BJ (cell line): ENCODE results near the gene SLC38A10. TPM values are rescaled to one million over a fixed set of nuclear protein-coding genes. Genes with fewer than 3 reads are reported as not detected.
A peak's percentile ranks its signal among the peaks of the same experiment; 100 is the strongest.
"Not testable (repeated sequence)": the region's sequence is repeated elsewhere in the genome, so short reads cannot be mapped to it uniquely, and the experiment has no call there.

ENCODE experiments used
- CTCF ChIA-PET: fragments of 350-600 bp; formaldehyde crosslinking; extraction: SDS; loops from one replicate; lab custom pipeline; 2021; ENCODE audit warnings: antibody characterized with exemption, inconsistent platforms; lab: Yijun Ruan, JAX
- POLR2A ChIA-PET: fragments of 300-600 bp; sonication (Branson Sonifier 250); formaldehyde crosslinking; extraction: SDS; loops from one replicate; lab custom pipeline; 2021; ENCODE audit warnings: antibody characterized with exemption; lab: Charles Lee
- DNase-seq: peaks from one replicate; pipeline ENCODE4 v3.0.0-alpha.2; 2011; ENCODE audit warnings: low read depth
- H3K27me3 ChIP-seq: 2 replicates; pipeline ENCODE4 v1.6.0; 2011; ENCODE audit warnings: low read length; ENCODE audit not compliant: control insufficient read depth, insufficient read depth
- H3K36me3 ChIP-seq: 2 replicates; pipeline ENCODE4 v1.5.1; 2011; ENCODE audit warnings: low read length; ENCODE audit not compliant: control insufficient read depth, insufficient read depth
- H3K4me3 ChIP-seq: 2 replicates; pipeline ENCODE4 v1.5.1; 2011; ENCODE audit warnings: low read depth, mild to moderate bottlenecking, control low read depth, low read length
- polyA plus RNA-seq: library from polyadenylated mRNA; depleted of rRNA; stranded (reverse); fragments of >200 nt; gene quantifications from 2 replicates; pipeline ENCODE4 v1.2.3, GENCODE V29; 2011
- TF ChIP-seq, protein P1 (sequence below): IDR thresholded peaks from 2 replicates; pipeline ENCODE4 v1.5.1; 2011; ENCODE audit warnings: low read depth, mild to moderate bottlenecking, control low read depth, inconsistent platforms, low read length, moderate library complexity; ENCODE audit not compliant: insufficient read depth

Gene SLC38A10
- polyA plus RNA-seq, 1 experiment = 55.4 TPM

DNA sequence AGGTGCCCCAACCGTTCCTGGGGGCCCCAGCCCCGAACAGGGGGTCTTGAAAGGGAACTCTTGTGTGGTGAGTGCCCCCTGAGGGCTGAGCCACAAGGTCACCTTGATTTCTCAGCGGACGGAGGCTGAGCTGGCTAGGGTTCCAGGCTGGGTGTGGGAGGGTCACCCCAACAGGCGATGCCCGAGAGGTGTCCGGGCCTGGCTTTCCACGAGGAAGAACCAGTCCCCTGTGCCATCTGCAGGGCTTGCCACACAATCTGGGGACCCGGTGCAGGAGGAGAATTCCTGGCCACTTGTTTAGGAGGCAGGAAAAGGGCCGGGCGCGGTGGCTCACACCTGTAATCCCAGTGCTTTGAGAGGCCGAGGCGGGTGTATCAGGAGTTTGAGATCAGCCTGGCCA, 16.8 kb upstream of the SLC38A10 start:
- H3K36me3 ChIP-seq = no peaks in the 10 kb centered on the region
- H3K27me3 ChIP-seq = no peaks in the 10 kb centered on the region
- ChIA-PET CTCF (interaction anchor here (0.9 to 4.9 kb wide), 2 partner anchors 12 to 18 kb away, joined by 3 to 26 read pairs; no protein-coding TSS in a partner anchor), POLR2A (no interaction called here)
- no peak overlapping the region for H3K4me3 ChIP-seq
- no peak for DNase-seq
- TF ChIP-seq, protein P1, sequence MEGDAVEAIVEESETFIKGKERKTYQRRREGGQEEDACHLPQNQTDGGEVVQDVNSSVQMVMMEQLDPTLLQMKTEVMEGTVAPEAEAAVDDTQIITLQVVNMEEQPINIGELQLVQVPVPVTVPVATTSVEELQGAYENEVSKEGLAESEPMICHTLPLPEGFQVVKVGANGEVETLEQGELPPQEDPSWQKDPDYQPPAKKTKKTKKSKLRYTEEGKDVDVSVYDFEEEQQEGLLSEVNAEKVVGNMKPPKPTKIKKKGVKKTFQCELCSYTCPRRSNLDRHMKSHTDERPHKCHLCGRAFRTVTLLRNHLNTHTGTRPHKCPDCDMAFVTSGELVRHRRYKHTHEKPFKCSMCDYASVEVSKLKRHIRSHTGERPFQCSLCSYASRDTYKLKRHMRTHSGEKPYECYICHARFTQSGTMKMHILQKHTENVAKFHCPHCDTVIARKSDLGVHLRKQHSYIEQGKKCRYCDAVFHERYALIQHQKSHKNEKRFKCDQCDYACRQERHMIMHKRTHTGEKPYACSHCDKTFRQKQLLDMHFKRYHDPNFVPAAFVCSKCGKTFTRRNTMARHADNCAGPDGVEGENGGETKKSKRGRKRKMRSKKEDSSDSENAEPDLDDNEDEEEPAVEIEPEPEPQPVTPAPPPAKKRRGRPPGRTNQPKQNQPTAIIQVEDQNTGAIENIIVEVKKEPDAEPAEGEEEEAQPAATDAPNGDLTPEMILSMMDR = no peak

DNA sequence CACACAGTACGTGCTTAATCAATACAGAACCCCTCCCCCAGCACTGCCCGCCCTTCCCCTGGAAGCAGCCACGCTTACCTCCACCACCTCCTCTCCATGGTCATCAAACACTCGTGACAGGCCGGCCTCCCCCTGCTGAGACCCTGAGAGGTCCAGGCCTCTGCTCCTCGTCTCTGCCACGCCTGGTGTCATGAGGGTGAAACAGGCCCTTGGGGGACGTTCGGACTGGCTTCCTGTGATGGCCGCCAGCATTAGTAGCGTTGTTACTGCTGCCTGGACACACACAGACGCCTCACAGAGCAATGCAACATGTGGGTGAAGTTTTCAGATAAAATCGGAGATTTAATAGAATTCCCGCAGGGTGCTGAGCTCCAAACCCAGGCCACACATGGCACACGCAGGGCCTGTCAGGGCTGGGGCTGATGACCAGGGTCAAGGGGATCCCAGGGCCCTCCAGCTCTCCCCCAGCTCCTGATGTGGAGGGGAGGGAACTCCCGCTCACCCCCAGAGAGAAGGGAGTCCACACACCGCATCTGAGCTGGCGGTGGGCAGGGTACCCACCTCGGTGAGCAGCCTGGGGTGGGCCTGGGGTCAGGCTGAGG, 15.9 kb upstream of the SLC38A10 start:
- ChIA-PET POLR2A (no interaction called here), CTCF (interaction anchor here (1.4 to 4.9 kb wide), 3 partner anchors 13 to 290 kb away, joined by 3 to 26 read pairs (median 15); partner anchors contain the start of gene SLC38A10)
- Histone ChIP-seq H3K36me3 (no peaks in the 10 kb centered on the region), H3K4me3 (no peak overlapping the region), H3K27me3 (no peaks in the 10 kb centered on the region)
- DNase-seq = no peak
- TF ChIP-seq, protein P1 = no peak

DNA sequence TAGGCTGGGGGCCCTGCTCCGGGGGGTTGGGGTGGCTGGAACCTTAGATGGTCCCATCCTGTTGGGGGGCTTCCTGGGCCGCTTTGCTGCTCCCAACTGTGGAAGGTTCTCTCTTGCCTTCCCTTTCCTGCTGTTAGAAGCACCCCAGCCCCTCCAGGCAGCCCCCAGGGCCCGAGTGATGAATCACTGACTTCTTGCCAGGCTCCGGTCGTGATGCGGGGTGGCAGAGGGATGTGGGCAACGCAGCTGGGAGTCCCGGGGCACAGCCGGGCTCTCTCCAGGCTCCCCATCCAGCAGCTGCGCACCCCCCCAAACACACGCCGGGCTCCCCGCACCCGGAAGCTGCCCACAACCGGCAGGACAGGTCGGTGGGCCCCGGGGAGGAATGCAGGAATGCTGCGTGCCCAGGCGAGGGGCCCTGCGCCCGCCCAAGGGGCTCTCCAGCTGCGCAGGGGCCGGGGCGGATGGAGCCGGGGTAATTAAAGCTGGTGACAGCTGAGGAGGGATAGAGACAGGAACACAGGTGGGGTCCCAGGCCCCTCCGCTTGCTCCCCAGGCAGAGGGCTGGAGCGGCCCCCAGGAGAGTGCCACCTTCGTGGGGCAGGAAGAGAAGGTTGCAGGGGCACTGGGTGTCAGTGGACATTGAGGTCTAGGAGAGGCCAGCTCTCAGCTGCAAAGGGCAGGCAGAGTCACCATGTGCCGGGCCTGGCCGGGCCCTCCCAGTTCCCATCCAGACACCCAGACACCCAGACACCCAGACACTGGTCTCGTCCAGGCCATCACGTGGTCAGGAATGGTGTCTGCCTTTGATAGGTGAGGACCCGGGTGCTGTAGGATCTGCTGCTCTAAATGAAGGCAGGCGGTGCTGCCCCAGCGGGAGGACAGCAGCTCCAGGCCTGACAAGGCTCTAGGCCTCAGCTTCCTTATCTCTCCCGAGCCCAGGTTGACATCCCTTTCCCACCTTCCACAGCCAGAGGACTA, 15.0 kb upstream of the SLC38A10 start:
- no peak overlapping the region for H3K4me3 ChIP-seq
- no peaks in the 10 kb centered on the region for H3K27me3 ChIP-seq
- H3K36me3 ChIP-seq = no peaks in the 10 kb centered on the region
- ChIA-PET CTCF (interaction anchor here (0.9 to 3.0 kb wide), 15 partner anchors 9 to 291 kb away, joined by 3 to 15 read pairs (median 4); partner anchors contain the start of genes BAHCC1 and SLC38A10), POLR2A (no interaction called here)
- DNase-seq = no peak
- TF ChIP-seq, protein P1 = no peak

DNA sequence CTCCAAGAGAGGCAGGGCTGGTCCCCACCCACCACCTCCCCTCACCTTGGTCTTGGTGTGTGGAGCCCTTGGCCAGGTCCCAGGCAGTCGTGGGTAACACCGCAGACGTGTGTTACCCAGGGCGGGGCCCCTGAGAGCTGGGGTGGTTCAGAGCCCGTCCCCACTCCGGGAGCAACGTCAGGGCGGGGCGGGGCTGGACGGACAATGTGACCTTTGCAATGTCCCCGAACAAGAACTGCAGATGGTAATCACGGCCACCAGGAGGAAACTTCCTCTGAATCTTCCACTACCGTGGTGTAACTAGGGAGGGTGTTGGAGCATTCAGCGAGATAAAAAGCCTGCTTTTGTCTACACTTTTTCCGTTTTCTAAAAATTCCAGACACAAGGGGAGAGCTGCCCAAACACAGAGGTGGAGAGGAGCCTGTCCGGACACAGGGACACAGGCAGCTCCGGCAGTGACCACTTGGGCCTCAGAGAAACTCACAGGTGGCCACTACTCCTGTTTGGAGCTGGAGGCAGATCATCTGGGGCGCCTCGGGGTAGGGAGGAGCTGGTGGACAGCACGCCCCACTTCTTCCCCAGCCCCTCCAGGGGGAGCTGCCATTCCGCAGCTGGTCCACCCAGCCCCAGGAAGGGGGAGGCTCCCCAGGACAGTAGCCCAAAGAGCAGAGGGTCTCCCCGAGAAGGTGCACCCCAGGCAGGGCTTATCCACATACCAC, 14.2 kb upstream of the SLC38A10 start:
- TF ChIP-seq, protein P1 = peak; percentile 44
- DNase-seq = no peak
- ChIA-PET CTCF (interaction anchor here (0.6 to 3.0 kb wide), 18 partner anchors 10 to 292 kb away, joined by 3 to 15 read pairs (median 4); partner anchors contain the start of genes BAHCC1 and SLC38A10), POLR2A (no interaction called here)
- Histone ChIP-seq H3K27me3 (no peaks in the 10 kb centered on the region), H3K4me3 (peak overlapping the region; percentile 13; the same call in 1 of the 2 replicates), H3K36me3 (no peaks in the 10 kb centered on the region)

DNA sequence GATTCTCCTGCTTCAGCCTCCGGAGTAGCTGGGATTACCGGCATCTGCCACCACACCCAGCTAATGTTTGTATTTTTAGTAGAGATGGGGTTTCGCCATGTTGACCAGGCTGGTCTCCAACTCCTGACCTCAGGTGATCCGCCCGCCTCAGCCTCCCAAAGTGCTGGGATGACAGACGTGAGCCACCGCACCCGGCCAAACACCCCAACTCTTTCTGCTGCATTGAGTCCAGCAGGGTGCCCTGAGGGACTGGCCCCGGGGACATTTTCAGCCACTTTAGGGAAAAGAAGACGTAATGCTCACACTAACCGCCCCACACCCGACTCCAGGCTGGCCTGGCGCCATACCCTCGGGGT, 13.7 kb upstream of the SLC38A10 start:
- DNase-seq, POLR2A ChIA-PET, H3K27me3 ChIP-seq, H3K36me3 ChIP-seq: not testable (repeated sequence)
- H3K4me3 ChIP-seq = peak overlapping the region; percentile 13; the same call in 1 of the 2 replicates
- CTCF ChIA-PET = interaction anchor here (1.0 to 3.0 kb wide), 11 partner anchors 11 to 176 kb away, joined by 3 to 15 read pairs (median 4); partner anchors contain the start of gene SLC38A10
